Heart left ventricle (tissue), 16 donors: ENCODE results near the gene TMEM168. TPM values are rescaled to one million over a fixed set of nuclear protein-coding genes. Genes with fewer than 3 reads are reported as not detected.
A peak's percentile ranks its signal among the peaks of the same experiment; 100 is the strongest.
"Not testable (repeated sequence)": the region's sequence is repeated elsewhere in the genome, so short reads cannot be mapped to it uniquely, and the experiment has no call there.

Experiments used
- ATAC-seq, 4 donors: fragments of 200-7000 bp; cut with Tn5 transposase; one replicate each; pipeline ENCODE4 v1.9.1; 2020 to 2022; ENCODE audit warnings: moderate library complexity in 4 of 4, mild to moderate bottlenecking in 3 of 4, moderate number of reproducible peaks in 1 of 4
- DNase-seq, 5 donors: peaks; one replicate each; pipeline ENCODE4 v3.0.0-alpha.2; 2020
- H3K27ac ChIP-seq, 12 donors: fragments of 200-600 bp; sonication (generic) in 4 of 12; one replicate each; pipeline versions ENCODE4 v1.5.0 to v1.8.0; 2016 to 2022; ENCODE audit warnings: mild to moderate bottlenecking in 2 of 12
- H3K27me3 ChIP-seq, 9 donors: fragments of 200-600 bp; sonication (generic) in 2 of 9; one replicate each; pipeline versions ENCODE4 v1.5.1 to v1.8.0; 2016 to 2022; ENCODE audit warnings: mild to moderate bottlenecking in 3 of 9
- H3K36me3 ChIP-seq, 9 donors: fragments of 200-600 bp; sonication (generic) in 2 of 9; one replicate each; pipeline versions ENCODE4 v1.5.0 to v1.8.0; 2018 to 2022; ENCODE audit warnings: mild to moderate bottlenecking in 2 of 9
- H3K4me1 ChIP-seq, 12 donors: fragments of 200-600 bp; sonication (generic) in 4 of 12; one replicate each; pipeline versions ENCODE4 v1.5.0 to v1.8.0; 2016 to 2022; ENCODE audit warnings: mild to moderate bottlenecking in 3 of 12
- H3K4me3 ChIP-seq, 12 donors: fragments of 200-600 bp; sonication (generic) in 4 of 12; one replicate each; pipeline versions ENCODE4 v1.5.0 to v1.8.0; 2017 to 2022; ENCODE audit warnings: mild to moderate bottlenecking in 9 of 12, moderate library complexity in 4 of 12
- H3K9me3 ChIP-seq, 12 donors: fragments of 200-600 bp; sonication (generic) in 4 of 12; one replicate each; pipeline versions ENCODE4 v1.5.0 to v1.8.0; 2016 to 2022; ENCODE audit warnings: mild to moderate bottlenecking in 1 of 12
- POLR2A ChIP-seq, 2 donors: fragments of 450-650 bp; IDR thresholded peaks; one replicate each; pipeline ENCODE4 v1.6.1; 2017; ENCODE audit warnings: antibody characterized with exemption in 2 of 2, mild to moderate bottlenecking in 2 of 2, moderate library complexity in 2 of 2
- WGBS, 4 donors: extraction: QIAGEN DNeasy Blood & Tissue Kit in 2 of 4; methylation state at CpG; one replicate each; pipeline versions ENCODE4 v1.1.5 to v1.1.7; 2013 to 2018; 5-methylcytosine and 5-hydroxymethylcytosine counted together
- intact Hi-C, 10 donors: fragments of 100-400 bp; cut with DNase I; formaldehyde crosslinking; loops; one replicate each; pipeline versions ENCODE4 v1.11.1 to v1.14.2; 2022
- polyA plus RNA-seq, 2 donors: library from polyadenylated mRNA; stranded (reverse); fragments of 200-250 nt; gene quantifications; one replicate each; pipeline ENCODE4 v1.2.3, GENCODE V29; 2013
- total RNA-seq, 9 donors: library from RNA; depleted of rRNA in 2 of 9; stranded (reverse); fragments of >200 nt in 2 of 9; fragmentation: NEBNext Ultra II Directional in 3 of 9; extraction: Animal tissue kit (Norgen Biotek cat#: 25700) in 3 of 9; gene quantifications; one replicate each; pipeline versions ENCODE4 v1.1.0 to v1.2.4, GENCODE V29; 2016 to 2023
- TF ChIP-seq, protein P1 (sequence below), 12 donors: fragments of 200-600 bp; sonication (generic) in 4 of 12; IDR thresholded peaks; one replicate each; pipeline versions ENCODE4 v1.5.0 to v1.8.0; 2018 to 2022; ENCODE audit warnings: antibody characterized with exemption in 12 of 12, mild to moderate bottlenecking in 5 of 12
- donor health status: ischemic (EF 13 %, LVEDD 7.1; RV severe dilation, severe dysfunction).
- donor health status: healthy with polysubstance abuse.
- donor health status: DM: no; HTN: yes; CAD: no.
- donor health status: DM: no; HTN: no; CAD: no.
- donor health status: ischemic (EF 25% LVEDD 6.9; RV normal size, moderate dysfunction).
- donor health status: ischemic (EF 25% LVEDD 5.7; RV mildly dilated, moderate dysfunction).
- donor health status: healthy.
- donor health status: DM: yes; HTN: yes; CAD: no.
- donor health status: ischemic (EF 35%, LVEDD 5.7; RV mildly dilated, moderate dysfunction).
- donor health status: nonischemic (EF 11% LVEDD 7.7; RV severe dilation, severe dysfunction).
- donor health status: DM: yes; HTN: yes; CAD: no.
- donor health status: PGD.
- donor health status: ischemic (EF 29% LVEDD 5.4; RV normal size, mild dysfunction).
- donor health status: nonischemic (EF 23%, LVEDD 6.1; RV moderate dilation, normal function).

The TMEM168 gene
- total and polyA plus RNA-seq, 11 donors: 6.7 to 23.3 (median 16.9) TPM

DNA sequence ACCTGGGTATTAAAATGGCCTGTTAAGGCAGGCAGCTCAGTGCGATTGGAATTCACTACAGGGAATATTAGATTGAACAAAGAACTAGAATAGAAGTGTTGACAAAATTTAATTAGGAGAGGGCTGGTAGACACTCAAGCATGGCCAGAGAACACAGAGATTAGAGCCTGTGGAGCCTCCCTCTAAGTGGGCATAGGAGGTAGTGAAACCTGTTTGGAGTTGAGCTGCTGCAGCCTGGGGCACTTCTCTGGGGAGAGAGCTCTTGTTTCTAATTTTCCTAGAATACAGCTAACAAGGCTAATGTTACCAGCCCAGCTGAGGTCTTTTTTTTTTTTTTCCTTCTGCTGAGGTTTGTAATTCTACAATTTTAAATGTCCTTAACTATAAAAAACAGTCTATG is 46.4 kb downstream of the TMEM168 start:
- 73 to 92% (median 80%) methylated on average over 1 of the region's 1 CpG for WGBS, 4 donors
- no peak for TF ChIP-seq POLR2A (IDR thresholded peaks at IDR 0.05)
- TF ChIP-seq, protein P1, sequence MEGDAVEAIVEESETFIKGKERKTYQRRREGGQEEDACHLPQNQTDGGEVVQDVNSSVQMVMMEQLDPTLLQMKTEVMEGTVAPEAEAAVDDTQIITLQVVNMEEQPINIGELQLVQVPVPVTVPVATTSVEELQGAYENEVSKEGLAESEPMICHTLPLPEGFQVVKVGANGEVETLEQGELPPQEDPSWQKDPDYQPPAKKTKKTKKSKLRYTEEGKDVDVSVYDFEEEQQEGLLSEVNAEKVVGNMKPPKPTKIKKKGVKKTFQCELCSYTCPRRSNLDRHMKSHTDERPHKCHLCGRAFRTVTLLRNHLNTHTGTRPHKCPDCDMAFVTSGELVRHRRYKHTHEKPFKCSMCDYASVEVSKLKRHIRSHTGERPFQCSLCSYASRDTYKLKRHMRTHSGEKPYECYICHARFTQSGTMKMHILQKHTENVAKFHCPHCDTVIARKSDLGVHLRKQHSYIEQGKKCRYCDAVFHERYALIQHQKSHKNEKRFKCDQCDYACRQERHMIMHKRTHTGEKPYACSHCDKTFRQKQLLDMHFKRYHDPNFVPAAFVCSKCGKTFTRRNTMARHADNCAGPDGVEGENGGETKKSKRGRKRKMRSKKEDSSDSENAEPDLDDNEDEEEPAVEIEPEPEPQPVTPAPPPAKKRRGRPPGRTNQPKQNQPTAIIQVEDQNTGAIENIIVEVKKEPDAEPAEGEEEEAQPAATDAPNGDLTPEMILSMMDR (IDR thresholded peaks at IDR 0.05): no peak
- Histone ChIP-seq H3K4me1 (peaks cover 0 to 8% (median 0%) of the 10 kb centered on the region in 12 donors), H3K9me3 (peaks cover 0 to 13% (median 0%) of the 10 kb centered on the region in 12 donors), H3K4me3 (no peak overlapping the region), H3K27me3 (no peaks in the 10 kb centered on the region), H3K36me3 (no peaks in the 10 kb centered on the region), H3K27ac (no peak overlapping the region)
- peak in 2 of 4 donors; percentile 33 to 53 for ATAC-seq
- intact Hi-C loops: no loop called here
- no peak for DNase-seq

DNA sequence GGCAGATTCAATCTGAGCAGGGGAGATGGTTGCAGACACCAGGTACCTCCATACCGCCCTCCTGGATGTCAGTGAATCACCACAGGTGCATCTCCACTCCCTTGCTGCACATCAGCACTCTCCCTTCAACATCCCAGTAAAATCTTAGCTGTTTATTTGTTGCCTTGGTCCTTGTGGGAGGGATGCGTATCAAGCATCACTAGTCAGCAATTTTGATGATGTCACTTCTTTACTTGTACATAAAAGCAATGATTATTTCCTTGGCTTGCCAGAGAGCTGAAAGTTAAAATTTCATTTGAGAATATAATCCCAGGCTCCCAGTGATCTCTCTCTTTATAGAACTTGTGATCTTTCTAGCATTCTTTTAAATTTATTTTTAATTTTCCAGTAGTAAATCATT is 49.5 kb downstream of the TMEM168 start:
- DNase-seq: no peak
- peaks cover 0 to 8% (median 0%) of the 10 kb centered on the region in 12 donors for H3K4me1 ChIP-seq
- ATAC-seq: no peak
- WGBS, 4 donors: 73 to 97% (median 91%) methylated on average over 2 of the region's 2 CpGs
- H3K36me3 ChIP-seq: no peaks in the 10 kb centered on the region
- H3K27ac ChIP-seq: no peak overlapping the region
- intact Hi-C loops: no loop called here
- TF ChIP-seq, protein P1 (IDR thresholded peaks at IDR 0.05): no peak
- no peak for TF ChIP-seq POLR2A (IDR thresholded peaks at IDR 0.05)
- H3K27me3 ChIP-seq: no peaks in the 10 kb centered on the region
- peaks cover 0 to 33% (median 5%) of the 10 kb centered on the region in 12 donors for H3K9me3 ChIP-seq
- H3K4me3 ChIP-seq: no peak overlapping the region

DNA sequence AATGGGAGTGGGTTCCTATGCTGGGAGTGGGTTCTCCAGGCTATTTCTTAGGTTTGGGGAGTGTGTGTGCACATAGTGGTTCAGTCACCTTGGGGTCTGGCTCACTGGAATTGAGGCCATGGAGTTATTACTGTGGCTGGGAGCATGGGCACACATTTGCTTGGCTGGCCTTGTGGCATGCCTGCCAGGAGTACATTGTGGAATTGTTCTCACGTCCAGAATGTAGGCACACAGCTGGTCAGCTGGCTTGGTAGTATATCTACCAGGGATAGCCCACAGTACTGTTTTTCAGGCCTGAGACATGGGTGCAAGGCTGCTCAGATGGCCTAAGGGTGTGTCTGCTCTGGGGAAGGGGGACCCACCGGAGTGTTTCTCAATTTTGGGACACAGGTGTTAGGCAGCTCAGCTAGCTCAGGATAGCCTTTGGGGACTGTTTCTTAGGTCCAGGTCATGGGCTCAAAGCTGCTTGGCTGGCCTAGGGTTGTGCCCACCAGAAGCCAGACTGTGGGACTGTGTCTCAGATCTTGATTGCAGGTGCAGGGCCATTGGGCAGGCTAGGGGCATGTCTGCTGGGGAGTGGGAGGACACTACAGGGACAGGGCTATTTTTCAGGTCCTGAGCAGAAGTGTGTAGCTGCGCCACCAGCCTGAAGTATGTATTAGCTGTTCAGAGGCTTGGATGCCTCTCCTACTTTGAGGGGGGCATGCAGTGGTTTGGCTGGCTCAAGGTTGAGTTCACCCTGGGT is 50.6 kb downstream of the TMEM168 start:
- DNase-seq: no peak
- Histone ChIP-seq H3K9me3 (peaks cover 0 to 42% (median 10%) of the 10 kb centered on the region in 12 donors), H3K27me3 (no peaks in the 10 kb centered on the region), H3K4me3 (no peak overlapping the region), H3K36me3 (no peaks in the 10 kb centered on the region), H3K27ac (no peak overlapping the region), H3K4me1 (peaks cover 0 to 6% (median 0%) of the 10 kb centered on the region in 12 donors)
- peak in 2 of 4 donors; percentile 15 to 18 for ATAC-seq
- no peak for TF ChIP-seq POLR2A (IDR thresholded peaks at IDR 0.05)
- TF ChIP-seq, protein P1 (IDR thresholded peaks at IDR 0.05): no peak
- intact Hi-C loops: no loop called here
- 79 to 94% (median 81%) methylated on average over 2 to 3 of the region's 3 CpGs for WGBS, 4 donors

DNA sequence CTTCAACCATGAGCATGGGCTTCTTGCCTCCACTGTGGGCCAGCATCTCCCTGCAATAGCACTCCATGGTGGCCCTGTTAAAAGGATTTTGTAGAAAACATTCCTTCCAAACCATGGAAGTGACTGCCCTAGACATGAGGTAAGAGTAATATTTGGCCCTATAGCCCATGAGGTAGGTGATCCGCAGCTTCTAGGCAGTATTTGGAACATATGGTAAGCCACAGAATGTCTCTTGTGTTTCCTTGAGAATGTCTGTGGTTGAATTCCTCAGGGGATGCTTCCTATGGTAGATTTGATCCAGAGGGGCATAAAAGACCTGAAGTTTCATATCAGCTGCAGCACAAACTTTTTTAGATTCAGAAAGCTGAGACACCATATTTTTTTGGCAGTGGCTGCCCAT is 54.9 kb downstream of the TMEM168 start:
- Histone ChIP-seq H3K9me3 (peaks cover 0 to 72% (median 23%) of the 10 kb centered on the region in 12 donors), H3K27me3 (no peaks in the 10 kb centered on the region), H3K4me3 (no peak overlapping the region), H3K27ac (no peak overlapping the region), H3K4me1 (no peaks in the 10 kb centered on the region), H3K36me3 (no peaks in the 10 kb centered on the region)
- intact Hi-C loops: no loop called here
- no peak for ATAC-seq
- 79 to 100% (median 98%) methylated on average over 1 of the region's 1 CpG for WGBS, 4 donors
- no peak for DNase-seq
- TF ChIP-seq, protein P1 (IDR thresholded peaks at IDR 0.05): no peak
- TF ChIP-seq POLR2A (IDR thresholded peaks at IDR 0.05): no peak

DNA sequence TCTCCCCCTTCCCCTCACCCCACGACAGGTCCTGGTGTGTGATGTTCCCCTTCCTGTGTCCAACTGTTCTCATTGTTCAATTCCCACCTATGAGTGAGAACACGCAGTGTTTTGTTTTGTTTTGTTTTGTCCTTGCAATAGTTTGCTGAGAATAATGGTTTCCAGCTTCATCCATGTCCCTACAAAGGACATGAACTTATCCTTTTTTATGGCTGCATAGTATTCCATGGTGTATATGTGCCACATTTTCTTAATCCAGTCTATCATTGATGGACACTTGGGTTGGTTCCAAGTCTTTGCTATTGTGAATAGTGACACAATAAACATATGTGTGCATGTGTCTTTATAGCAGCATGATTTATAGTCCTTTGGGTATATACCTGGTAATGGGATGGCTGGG is 58.9 kb downstream of the TMEM168 start:
- DNase-seq, intact Hi-C loops, ATAC-seq, H3K4me3 ChIP-seq, H3K4me1 ChIP-seq, H3K27ac ChIP-seq, H3K36me3 ChIP-seq, H3K27me3 ChIP-seq: not testable (repeated sequence)
- peaks cover 0 to 92% (median 32%) of the 10 kb centered on the region in 12 donors for H3K9me3 ChIP-seq
- WGBS, 4 donors: 94 to 96% (median 95%) methylated on average over 2 of the region's 2 CpGs
